ENCODE data around the gene IQCH.

GRCh38 chr15:67242708-67243111 lies 11.9 kb upstream of the IQCH start:
- TF ChIP-seq GATA3 (IDR thresholded peaks at IDR 0.05; ENCODE audit: low read depth, low read length) = no peak
- no peak for TF ChIP-seq GATA2 (IDR thresholded peaks at IDR 0.05; ENCODE audit: low read depth, low read length)

Data from SH-SY5Y (cell line).